CD4-positive, alpha-beta T cell treated with Interleukin-2 at 100 ng/mL for 4 hours (primary cell): ENCODE data around the gene MAP3K2.

ENCODE experiments used
- DNase-seq: peaks from one replicate; pipeline ENCODE4 v3.0.0-alpha.2; 2020; ENCODE audit warnings: low spot score

MAP3K2 gene

GRCh38 chr2:127288274-127288673 is 99.5 kb downstream of the MAP3K2 start:
- no peak for DNase-seq

DNA sequence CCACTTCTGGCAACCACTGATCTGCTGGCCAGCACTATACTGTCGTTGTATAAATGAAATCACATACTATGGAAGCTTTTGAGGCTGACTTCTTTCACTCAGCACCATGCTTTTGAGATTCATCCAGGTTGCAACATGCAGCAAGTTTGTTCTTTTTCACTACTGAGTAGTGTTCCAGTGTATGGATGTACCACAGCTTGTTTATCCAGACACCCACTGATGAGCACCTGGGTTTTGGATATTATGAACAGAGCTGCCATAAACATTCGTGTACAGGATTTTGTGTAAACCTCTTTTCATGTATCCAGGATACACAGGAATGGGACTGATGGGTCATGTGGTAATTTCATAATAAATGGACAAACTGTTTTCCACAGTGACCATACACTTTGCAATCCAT is 104.5 kb downstream of the MAP3K2 start:
- no peak for DNase-seq

DNA sequence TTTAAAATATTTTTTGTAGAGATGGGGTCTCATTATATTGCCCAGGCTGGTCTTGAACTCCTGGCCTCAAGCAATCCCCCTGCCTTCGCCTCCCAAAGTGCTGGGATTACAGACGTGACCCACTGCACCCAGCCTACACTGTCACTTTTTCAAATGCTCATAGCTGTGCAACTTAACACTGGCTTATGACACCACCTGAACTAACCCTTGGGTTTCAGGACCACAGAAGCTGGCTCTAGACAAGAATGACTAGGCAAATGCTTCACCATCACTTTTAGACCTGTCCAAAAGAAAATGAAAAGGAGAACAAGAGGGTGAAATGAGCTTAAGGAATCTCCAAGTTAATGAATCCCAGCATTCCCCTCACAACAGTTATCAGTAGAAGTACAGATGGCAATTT is 107.1 kb downstream of the MAP3K2 start:
- no peak for DNase-seq

- DNase-seq: no peak
Observed at GRCh38 chr2:127279781-127280180, 108.0 kb downstream of the MAP3K2 start.

- no peak for DNase-seq
Observed at GRCh38 chr2:127278959-127279358, 108.8 kb downstream of the MAP3K2 start.

DNA sequence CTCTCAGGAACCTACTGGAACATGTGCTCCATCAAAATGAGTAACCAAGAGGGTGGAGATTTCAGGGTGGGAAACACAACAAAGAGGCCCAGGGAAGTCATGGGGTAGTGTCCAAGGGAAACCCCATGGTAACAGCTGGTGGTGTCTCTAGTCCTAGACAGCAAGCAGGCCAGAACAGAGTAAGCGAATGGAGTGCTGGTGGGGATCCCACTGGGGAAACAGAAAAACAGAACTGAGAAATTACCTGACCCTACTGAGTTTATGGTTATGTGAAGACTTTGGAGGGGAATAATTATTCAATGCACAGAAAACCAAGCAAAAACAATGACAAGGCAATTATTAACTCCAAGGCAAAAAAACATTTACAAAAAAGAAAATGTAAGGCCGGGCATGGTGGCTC is 110.7 kb downstream of the MAP3K2 start:
- DNase-seq: no peak

- no peak for DNase-seq
Observed at GRCh38 chr2:127275789-127276188, 112.0 kb downstream of the MAP3K2 start.

- no peak for DNase-seq
Observed at GRCh38 chr2:127275356-127275755, 112.4 kb downstream of the MAP3K2 start.

- no peak for DNase-seq
Observed at GRCh38 chr2:127270663-127271062, 117.1 kb downstream of the MAP3K2 start.

DNA sequence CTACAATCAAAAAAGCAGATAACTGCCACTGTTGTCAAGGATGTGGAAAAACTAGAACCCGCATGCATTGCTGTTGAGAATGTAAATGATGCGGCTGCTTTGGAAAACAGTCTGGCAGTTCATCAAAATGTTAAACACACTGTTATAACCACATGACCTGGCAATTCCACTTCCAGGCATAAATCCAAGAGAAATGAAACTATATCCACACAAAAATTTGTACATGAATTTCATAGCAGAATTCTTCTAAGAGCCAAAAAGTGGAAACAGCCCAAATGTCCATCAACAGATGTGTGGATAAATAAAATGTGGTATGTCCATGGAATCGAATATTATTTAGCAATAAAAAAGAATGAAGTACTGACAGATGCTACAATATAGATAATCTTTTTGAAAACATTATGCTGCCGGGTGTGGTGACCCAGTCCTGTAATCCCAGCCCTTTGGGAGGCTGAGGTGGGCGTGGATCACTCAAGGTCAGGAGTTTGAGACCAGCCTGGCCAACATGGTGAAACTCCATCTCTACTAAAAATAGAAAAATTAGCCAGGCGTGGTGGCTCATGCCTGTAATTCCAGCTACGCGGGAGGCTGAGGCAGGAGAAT is 125.9 kb downstream of the MAP3K2 start:
- no peak for DNase-seq

DNA sequence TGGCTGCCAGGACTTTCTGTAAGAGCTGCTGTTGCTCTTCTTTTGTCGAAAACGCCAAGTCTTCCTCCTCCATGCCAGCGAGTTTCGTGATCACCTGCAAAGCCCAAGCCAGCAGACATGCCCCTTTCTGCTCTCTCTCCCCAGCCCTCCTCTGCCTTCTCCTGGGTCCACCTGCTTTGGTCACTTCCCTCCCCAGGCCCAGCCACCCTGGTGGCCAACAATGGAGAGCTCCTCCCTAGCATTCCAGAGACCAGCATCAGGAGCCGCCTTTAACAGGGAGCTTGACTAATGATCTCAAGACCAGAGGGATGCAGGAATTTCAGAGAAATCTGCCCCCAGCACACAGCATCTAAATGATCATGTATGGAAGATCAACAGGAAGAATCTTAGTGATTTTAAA is 128.4 kb downstream of the MAP3K2 start:
- no peak for DNase-seq

DNA sequence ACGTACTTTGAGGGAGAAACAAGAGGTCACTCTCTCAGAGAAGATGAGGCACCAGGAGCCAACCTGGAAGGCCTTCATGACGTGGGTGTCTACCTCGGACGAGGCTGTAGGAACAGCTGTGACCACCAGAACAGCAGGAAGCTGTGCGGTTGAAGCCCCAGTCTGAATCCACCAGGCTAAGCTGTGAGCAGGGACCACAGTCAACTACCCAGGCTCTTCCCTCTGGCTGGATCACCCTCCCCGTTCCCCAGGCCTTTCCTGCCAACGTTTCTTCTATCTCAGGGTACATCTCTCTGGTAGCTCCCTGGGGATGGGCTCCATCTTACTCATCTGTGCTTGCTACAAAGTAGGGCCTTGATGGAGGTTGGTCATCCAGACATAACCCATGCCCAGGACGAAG is 130.9 kb downstream of the MAP3K2 start:
- DNase-seq: no peak

DNA sequence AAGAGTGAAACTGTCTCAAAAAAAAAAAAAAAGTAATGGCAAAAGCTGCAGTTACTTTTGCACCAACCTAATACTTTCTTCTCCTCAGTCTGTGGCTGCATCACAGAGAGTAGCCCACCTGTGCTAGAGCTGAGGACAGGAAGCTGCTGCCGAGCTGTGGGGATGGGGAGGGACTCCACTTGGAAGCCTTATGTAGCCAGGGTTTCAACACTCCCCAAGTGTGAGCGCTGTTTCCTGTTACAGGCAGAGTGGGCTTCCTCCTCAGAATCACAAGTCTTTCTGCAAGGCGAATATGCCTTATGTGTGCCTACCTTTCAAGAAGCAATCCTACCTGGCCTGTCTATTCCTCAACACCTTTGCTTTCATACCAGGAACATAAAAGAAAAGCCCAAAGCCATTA is 131.4 kb downstream of the MAP3K2 start:
- no peak for DNase-seq

- DNase-seq: no peak
Observed at GRCh38 chr2:127255721-127256120, 132.1 kb downstream of the MAP3K2 start.

GRCh38 chr2:127255146-127255545 is 132.6 kb downstream of the MAP3K2 start:
- no peak for DNase-seq

DNA sequence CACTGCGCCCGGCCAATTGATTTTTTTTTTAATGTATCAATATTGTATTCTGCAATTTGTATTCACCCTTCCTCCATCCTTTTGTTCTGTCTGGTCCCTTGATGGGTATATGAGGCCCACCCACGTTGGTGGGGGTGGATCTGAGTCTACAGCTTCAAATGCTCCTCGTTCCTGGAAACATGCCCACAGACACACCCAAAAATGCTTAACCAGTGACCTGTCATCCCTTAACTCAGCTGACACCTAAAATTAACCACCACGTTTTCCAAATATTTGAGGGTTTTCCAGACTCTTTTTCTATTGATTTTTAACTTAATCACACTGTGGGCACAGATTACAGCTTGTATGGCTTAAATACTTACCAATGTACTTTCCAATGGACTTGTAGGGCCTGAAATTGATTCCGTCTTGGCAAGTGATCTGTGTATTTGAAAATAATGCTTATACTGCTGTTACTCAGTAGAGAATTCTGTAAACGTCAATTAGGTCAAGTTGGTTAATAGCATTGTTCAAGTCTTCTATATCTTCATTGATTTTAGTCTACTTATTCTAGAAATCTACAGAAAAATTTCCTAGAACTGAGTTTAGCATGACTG is 133.3 kb downstream of the MAP3K2 start:
- no peak for DNase-seq
